Pulmonary artery endothelial cell (primary cell): ENCODE results near the gene FKBP5. TPM values are rescaled to one million over a fixed set of nuclear protein-coding genes. Genes with fewer than 3 reads are reported as not detected.
"Not testable (repeated sequence)": the region's sequence is repeated elsewhere in the genome, so short reads cannot be mapped to it uniquely, and the experiment has no call there.

Source experiments
- DNase-seq: peaks from one replicate; pipeline ENCODE4 v3.0.0-alpha.2; 2011; ENCODE audit warnings: low read depth, low spot score
- total RNA-seq: library from RNA; depleted of rRNA; stranded (reverse); fragments of >200 nt; gene quantifications from 2 replicates; pipeline ENCODE4 v1.2.3, GENCODE V29; 2014

FKBP5 gene
- total RNA-seq, 1 donor from 2014 or later, result 67.2 TPM

DNA sequence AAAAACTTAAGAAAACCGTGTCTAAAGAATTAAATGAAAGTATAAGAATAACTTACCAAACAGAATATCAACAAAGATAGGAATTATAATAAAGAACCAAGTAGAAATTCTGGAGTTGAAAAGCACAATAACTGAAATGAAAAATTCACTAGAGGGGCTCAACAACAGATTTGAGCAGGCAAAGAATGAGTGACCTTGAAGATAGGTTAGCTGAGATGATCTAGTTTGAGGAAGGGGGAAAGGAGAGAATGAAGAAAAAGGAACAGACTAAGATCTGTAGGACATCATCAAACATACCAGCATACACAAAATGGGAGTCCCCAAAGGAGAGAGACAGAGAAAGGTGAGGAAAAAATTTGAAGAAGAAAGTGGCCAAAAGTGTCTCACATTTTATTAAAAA is 138.3 kb downstream of the FKBP5 start:
- DNase-seq, result no peak

DNA sequence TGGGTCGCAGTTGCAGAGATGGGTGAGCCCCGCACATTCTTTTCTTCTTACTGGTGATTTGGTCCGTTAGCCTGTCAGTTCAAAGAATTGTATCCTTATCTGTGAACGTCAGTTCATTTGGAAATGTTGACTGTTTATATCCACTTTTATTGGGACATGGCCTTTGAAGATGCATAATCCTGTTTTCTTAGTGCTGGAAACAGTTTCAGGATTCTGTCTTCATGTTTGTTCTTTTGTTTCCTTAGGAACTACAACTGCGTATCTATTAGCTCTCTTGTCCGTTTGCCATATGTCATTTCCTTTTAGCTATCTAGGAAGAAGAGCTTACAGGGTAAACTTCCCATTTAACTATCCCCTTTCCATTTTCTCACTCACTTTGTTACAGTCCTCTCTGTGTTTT is 141.0 kb downstream of the FKBP5 start:
- no peak for DNase-seq

DNA sequence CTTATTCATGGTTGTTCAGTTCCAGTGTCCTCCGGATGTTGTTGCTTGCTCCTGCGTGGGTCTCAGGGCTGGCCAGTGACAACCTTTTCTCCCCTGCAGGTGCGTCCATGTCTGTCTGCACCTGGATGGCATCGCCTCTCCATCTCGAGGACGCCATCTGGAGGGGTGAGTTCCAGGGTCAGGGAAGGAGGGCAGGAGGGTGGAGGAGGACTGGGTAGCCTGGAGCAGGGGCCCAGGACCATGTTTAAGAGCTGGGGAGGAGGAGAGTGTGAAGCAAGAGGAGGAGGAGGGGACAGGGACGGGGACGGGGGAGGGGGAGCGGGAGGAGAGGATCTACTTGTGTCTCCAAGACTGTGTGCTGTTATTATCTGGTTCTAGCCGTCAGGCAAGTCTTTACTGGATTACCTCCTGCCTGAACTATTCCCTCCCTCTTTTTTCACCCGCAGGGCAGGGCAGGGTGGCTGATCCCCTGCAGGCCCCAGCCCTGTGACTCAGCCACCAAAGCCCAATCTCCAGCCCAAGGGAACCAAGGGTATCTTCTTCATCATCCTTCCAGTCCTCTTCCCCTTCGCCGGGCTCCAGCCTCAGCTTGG is 143.8 kb downstream of the FKBP5 start:
- no peak for DNase-seq

DNA sequence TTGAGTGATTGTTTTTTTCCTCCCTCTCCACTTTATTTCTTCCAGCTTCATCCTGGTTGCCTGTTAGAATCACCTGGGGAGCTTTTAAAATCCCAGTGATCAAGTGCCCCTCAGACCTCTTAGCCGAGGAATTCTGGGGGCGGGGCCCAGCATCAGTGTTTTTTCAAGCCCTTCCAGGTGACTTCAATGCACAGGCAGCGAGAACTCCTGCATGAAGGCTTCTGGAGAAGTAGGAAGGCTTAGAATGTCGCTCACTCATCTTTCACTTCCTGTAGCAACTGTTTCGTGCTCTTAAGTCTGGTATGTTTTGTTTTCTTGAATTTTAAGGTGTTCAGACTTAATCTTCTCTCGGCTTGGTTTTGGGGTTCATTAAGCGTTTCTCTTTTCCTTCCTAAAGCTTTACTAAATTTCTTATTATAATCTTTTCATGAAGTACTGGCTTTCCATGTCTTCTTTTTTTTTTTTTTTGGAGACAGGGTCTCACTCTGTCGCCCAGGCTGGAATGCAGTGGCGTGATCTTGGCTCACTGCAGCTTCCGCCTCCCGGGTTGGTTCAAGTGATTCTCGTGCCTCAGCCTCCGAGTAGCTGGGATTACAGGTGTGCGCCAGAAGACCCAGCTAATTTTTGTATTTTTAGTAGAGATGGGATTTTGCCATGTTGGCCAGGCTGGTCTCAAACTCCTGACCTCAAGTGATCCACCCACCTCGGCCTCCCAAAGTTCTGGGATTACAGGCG is 145.1 kb downstream of the FKBP5 start:
- no peak for DNase-seq

DNA sequence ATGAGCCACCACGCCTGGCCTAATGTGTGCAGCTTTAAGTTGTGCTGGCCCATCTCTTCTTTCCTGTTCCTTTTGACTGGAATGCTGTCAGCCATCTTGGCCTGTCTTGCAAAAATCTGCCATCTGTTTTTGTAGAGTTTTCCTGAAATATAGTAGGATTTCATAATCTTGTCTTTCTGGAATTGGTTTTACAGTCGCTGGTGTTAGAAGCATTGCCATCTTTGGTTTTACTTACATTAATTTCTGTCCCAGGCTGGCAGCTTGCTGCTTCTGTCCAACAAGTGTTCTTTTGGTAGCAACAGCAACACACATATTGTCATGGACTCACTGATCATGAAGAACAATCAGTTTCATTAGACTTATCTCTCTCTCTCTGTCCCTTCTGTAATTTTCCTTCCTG is 146.9 kb downstream of the FKBP5 start:
- no peak for DNase-seq

DNA sequence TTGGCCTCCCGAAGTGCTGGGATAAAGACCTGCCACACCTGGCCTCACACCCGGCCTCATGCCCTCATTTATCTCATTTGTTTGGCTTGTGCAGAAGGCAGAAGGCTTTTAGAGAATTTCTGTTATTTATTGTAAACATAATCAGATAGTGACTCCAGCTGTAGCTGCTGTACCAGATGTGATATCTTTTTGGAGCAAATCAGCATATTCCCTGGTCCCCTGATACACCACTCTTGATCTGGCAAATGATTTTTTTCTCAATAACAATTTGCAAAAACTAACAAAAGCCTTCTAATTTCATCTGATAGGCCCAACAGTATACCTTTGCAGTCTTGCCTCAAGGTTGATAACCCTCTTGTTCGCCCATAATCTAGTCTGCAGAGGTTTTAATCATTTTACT is 149.5 kb downstream of the FKBP5 start:
- no peak for DNase-seq

DNA sequence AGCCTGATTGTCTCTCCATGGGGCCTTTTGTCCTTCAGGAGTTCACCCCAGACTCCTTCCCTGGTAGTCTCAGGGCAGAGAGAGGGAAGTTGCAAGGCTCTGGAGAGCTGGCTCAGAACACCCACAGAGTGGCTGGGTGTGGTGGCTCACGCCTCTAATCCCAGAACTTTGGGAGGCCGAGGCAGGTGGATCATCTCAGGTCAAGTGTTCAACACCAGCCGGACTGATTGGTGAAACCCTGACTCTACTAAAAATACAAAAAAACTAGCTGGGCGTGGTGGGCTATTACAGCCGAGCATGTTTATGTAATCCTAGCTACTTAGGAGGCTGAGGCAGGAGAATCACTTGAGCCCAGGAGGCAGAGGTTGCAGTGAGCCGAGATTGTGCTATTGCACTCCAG is 152.9 kb downstream of the FKBP5 start:
- DNase-seq, result not testable (repeated sequence)

DNA sequence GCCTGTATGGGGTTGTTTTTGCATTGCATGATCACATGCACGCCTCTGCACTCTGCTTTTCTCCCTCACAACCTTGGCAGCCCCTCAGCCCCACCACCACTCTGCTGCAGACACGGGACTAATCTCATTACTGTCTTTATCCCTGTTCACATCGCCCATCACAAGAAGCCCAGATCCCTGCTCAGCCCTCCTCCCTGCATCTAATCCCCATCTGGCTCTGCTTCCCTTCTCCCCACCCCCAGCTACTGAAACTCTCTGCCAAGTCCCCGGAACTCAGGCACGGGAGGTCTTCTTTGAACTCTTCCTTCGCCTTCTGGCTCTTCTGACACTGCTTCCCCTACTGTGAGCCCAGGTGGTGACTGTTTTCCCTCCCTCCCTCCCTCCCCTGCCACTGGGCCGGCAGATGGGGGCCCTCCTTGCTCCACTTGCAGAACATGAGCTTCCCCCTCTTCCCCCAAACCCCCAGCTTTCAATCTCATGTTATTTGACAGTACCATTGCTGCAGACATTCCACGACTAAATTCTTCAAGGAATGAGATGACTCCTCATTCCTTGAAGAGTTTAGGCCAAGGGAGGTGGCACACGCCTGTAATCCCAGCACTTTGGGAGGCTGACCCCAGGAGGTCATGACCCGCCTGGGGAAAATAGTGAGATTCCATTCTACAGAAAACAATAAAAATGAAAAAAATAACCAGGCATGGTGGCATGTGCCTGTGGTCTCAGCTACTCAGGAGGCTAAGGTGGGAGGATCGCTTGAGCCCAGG is 154.1 kb downstream of the FKBP5 start:
- DNase-seq, result no peak

DNA sequence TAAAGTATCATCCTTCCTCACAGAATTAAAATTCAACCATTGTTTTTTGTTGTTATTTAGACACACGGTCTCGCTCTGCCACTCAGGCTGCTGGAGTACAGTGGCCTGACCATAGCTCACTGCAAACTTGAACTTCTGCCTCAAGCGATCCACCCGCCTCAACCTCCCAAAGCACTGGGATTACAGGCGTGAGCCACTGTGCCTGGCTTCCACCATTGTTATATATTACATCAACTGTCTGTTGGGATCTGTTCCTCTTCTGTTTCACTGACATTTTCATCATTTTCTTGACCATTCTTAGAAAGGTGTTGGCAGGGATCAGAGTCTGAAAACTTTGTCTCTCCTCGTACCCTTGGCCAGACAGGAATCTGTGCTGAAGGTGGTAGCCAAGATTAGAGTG is 154.7 kb downstream of the FKBP5 start:
- DNase-seq, result no peak

DNA sequence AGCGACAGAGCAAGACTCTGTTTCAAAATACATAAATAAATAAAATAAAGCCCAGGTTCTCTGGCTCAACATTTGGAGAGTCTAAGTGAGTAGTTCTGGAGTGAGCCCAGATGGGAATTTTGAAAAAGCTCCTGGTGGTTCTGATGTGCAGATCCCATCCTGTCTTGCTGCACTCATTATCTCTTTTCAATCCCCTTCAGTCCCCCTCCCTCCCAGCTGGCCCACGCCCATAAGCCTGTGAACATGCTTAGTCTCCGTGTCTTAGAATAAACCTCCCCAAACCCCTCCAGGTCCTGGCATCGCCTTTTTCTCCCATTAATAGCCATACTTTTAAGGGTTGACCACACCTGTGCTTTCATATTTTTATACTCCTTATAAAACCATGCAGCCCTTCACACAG is 156.6 kb downstream of the FKBP5 start:
- no peak for DNase-seq

DNA sequence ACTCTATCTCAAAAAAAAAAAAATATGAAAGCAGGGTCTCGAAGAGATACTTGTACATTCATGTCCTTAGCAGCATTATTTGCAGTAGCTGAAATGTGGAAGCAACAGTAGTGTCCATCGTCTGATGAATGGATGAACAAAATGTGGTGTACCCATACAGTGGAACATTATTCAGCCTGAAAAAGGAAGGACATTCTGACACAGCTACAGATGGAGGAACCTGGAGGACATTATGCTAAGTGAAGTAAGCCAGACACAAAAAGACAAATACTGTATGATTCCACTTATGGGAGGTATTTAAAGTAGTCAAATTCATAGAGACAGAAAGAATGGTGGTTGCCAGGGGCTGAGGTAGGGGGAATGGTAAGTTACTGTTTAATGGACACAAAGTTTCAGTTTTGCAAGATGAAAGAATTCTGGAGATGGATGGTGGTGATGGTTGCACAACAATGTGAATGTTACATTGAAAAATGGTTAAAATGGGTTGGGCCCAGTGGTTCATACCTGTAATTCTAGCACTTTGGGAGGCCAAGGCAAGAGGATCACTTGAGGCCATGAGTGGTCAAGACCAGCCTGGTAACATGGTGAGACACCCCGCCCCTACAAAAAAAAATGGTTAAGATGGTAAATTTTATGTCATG is 164.2 kb downstream of the FKBP5 start:
- no peak for DNase-seq

Other genes starting within 250 kb of the FKBP5 start
- gene FANCE, start 236.6 kb downstream of the FKBP5 start, total RNA-seq, result 8.9 and 13.9 TPM in 2 replicates
- 1,551 and 2,048 TPM in 2 replicates for gene RPL10A, start 220.5 kb downstream of the FKBP5 start, total RNA-seq
- gene TEAD3, start 191.8 kb downstream of the FKBP5 start, total RNA-seq, result 0.21 and 0.33 TPM in 2 replicates
- gene TULP1, start 176.0 kb downstream of the FKBP5 start, total RNA-seq, result not detected in 2 replicates
- gene ARMC12, start 48.1 kb upstream of the FKBP5 start, total RNA-seq, result 0.11 and 0.40 TPM in 2 replicates
- not detected in 2 replicates for gene CLPSL2, start 87.7 kb upstream of the FKBP5 start, total RNA-seq
- gene CLPSL1, start 92.1 kb upstream of the FKBP5 start, total RNA-seq, result not detected in 2 replicates
- gene CLPS, start 108.4 kb upstream of the FKBP5 start, total RNA-seq, result not detected in 2 replicates
- gene LHFPL5, start 116.4 kb upstream of the FKBP5 start, total RNA-seq, result not detected in 2 replicates
- 76.4 and 88.2 TPM in 2 replicates for gene SRPK1, start 232.2 kb upstream of the FKBP5 start, total RNA-seq